Measurements from ENCODE around the gene MICAL2. TPM values are rescaled to one million over a fixed set of nuclear protein-coding genes. Genes with fewer than 3 reads are reported as not detected.

MICAL2 gene
- total and polyA plus RNA-seq, 2 of the 8 experiments (the other 6 are each of a cell fraction or from before 2014, with no cell fraction given) = 1.3 to 4.1 TPM

DNA sequence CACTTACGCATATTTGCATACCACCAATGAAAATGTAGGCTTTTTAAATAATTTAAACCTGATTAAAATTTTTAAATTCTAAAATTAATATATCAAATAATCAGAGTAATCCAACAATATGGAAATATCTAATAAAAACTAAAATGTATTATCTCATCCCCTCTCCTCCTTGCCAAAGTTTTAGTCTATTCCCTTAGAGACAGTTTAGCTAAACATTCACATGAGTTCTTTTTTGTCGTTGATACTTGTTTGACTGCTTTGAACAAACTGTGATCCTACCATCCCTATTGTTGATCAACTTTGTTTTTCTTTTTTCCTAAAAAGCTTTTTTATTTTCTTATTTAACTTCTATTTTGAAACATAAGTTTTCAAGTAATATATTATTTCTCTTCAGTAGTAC is 185.6 kb downstream of the MICAL2 start:
- Histone ChIP-seq H3K18ac (ENCODE audit: extremely low read depth, low read length) (no peak overlapping the region), H4K20me1 (replicated peaks in 1 of 2; ENCODE audit: control insufficient read depth in 1 of 2, insufficient read depth in 2 of 2, low read length in 2 of 2) (no peaks in the 10 kb centered on the region), H3K79me2 (ENCODE audit: control insufficient read depth in 1 of 2, insufficient read depth in 2 of 2, low read length in 2 of 2) (no peaks in the 10 kb centered on the region), H3K14ac (ENCODE audit: insufficient read length) (no peak overlapping the region), H2BK15ac (ENCODE audit: low read length) (no peak overlapping the region), H3K27me3 (replicated peaks in 1 of 4; ENCODE audit: control insufficient read depth in 3 of 4, extremely low read depth in 1 of 4, insufficient read depth in 3 of 4, low read length in 3 of 4) (no peaks in the 10 kb centered on the region), H4K5ac (ENCODE audit: insufficient read length, low read depth, low read length) (no peak overlapping the region), H3K4ac (replicated peaks; ENCODE audit: insufficient read length, low read depth, low read length) (no peak overlapping the region), H3K36me3 (ENCODE audit: control insufficient read depth in 2 of 4, insufficient read depth in 4 of 4, low read length in 3 of 4) (no peaks in the 10 kb centered on the region), H2BK12ac (ENCODE audit: low read depth, low read length) (no peak overlapping the region), H3K23me2 (ENCODE audit: low read depth, low read length) (no peaks in the 10 kb centered on the region; the same call in 1 of the 2 replicates), H2AK5ac (ENCODE audit: low read depth, low read length) (no peak overlapping the region), H2BK120ac (replicated peaks; ENCODE audit: low read depth, low read length) (no peak overlapping the region), H3K4me3 (ENCODE audit: extremely low read depth in 1 of 4, insufficient read depth in 2 of 4, low read depth in 3 of 4, low read length in 4 of 4) (no peak overlapping the region), H2BK20ac (ENCODE audit: low read length) (no peak overlapping the region), H4K91ac (replicated peaks; ENCODE audit: insufficient read length, low read length) (no peak overlapping the region), H3K4me1 (replicated peaks in 1 of 4; ENCODE audit: control insufficient read depth in 3 of 4, insufficient read depth in 4 of 4, low read length in 3 of 4) (no peaks in the 10 kb centered on the region), H3K27ac (ENCODE audit: low read depth, low read length) (no peak overlapping the region), H2BK5ac (ENCODE audit: low read depth, low read length) (no peak overlapping the region), H3K79me1 (ENCODE audit: low read depth, low read length) (no peaks in the 10 kb centered on the region), H2AFZ (ENCODE audit: low read length) (no peak overlapping the region), H3K56ac (replicated peaks; ENCODE audit: insufficient read length, low read depth, low read length) (no peak overlapping the region), H3K9ac (replicated peaks in 1 of 4; ENCODE audit: extremely low read depth in 1 of 4, low read depth in 3 of 4, low read length in 3 of 4) (no peak overlapping the region), H3K4me2 (ENCODE audit: insufficient read depth in 1 of 2, low read depth in 2 of 2, low read length in 2 of 2) (no peak overlapping the region), H3K23ac (ENCODE audit: insufficient read length) (no peak overlapping the region), H4K8ac (ENCODE audit: extremely low read depth, insufficient read depth, low read length) (no peak overlapping the region), H3K9me3 (ENCODE audit: insufficient read depth in 2 of 2, low read depth in 1 of 2, low read length in 1 of 2) (no peaks in the 10 kb centered on the region)
- 94% methylated on average over 2 of the region's 2 CpGs; no CpG with 5 or more reads in 1 of the 2 experiments for WGBS, 2 experiments (ENCODE audit: extremely low coverage in 1 of 2, insufficient coverage in 1 of 2, insufficient read length in 1 of 2, insufficient replicate concordance in 2 of 2, low coverage in 1 of 2, low lambda C conversion rate in 2 of 2, missing lambda C conversion rate in 1 of 2)
- FAIRE-seq (no peak), DNase-seq (ENCODE audit: low read depth in 1 of 2, low spot score in 2 of 2) (no peak)
- ChIA-PET POLR2A (ENCODE audit: partially characterized antibody) (no interaction called here), CTCF (ENCODE audit: partially characterized antibody) (interaction anchor here (2.7 kb wide), 1 partner anchor 8 kb away, joined by 16 read pairs; no protein-coding TSS in a partner anchor)
- TF ChIP-seq GABPA (IDR thresholded peaks at IDR 0.05; ENCODE audit: borderline replicate concordance, insufficient read depth, low read length) (no peak), BCL11A (IDR thresholded peaks at IDR 0.05; ENCODE audit: low read depth in 2 of 2, low read length in 2 of 2) (no peak), CREB1 (IDR thresholded peaks at IDR 0.05) (no peak), SIX5 (IDR thresholded peaks at IDR 0.05; ENCODE audit: low read depth, low read length) (no peak), CTBP2 (IDR thresholded peaks at IDR 0.05; ENCODE audit: borderline replicate concordance, insufficient read depth, insufficient read length, low read length) (no peak), BRCA1 (IDR thresholded peaks at IDR 0.05; ENCODE audit: low read depth, low read length) (no peak), E2F6 (IDR thresholded peaks at IDR 0.05) (no peak), TAF7 (optimal IDR thresholded peaks at IDR 0.05; ENCODE audit: borderline replicate concordance, low read depth, low read length) (no peak), ASH2L (IDR thresholded peaks at IDR 0.05; ENCODE audit: low read length) (no peak), RBBP5 (IDR thresholded peaks at IDR 0.05; ENCODE audit: borderline replicate concordance, low read depth, low read length) (no peak), NANOG (IDR thresholded peaks at IDR 0.05; ENCODE audit: insufficient read depth, low read depth, low read length, poor library complexity, severe bottlenecking) (no peak), TAF1 (IDR thresholded peaks at IDR 0.05; ENCODE audit: low read depth, low read length) (no peak), JUND (IDR thresholded peaks at IDR 0.05; ENCODE audit: low read length) (no peak)

Measured in H1 (cell line).